Stimulated activated CD4-positive, alpha-beta T cell treated with anti-CD3 and anti-CD28 coated beads, Interleukin-12 subunit alpha, Interleukin-12 subunit beta, amount 100 ng/mL, for 48 hours (primary cell): Measurements from ENCODE around the gene PKD2L2.
"Not testable (repeated sequence)": the region's sequence is repeated elsewhere in the genome, so short reads cannot be mapped to it uniquely, and the experiment has no call there.

Experiments used
- DNase-seq, 3 donors: peaks; one replicate each; pipeline ENCODE4 v3.0.0-alpha.2; 2020; ENCODE audit warnings: low read depth in 2 of 3, low spot score in 1 of 3

PKD2L2 gene

DNA sequence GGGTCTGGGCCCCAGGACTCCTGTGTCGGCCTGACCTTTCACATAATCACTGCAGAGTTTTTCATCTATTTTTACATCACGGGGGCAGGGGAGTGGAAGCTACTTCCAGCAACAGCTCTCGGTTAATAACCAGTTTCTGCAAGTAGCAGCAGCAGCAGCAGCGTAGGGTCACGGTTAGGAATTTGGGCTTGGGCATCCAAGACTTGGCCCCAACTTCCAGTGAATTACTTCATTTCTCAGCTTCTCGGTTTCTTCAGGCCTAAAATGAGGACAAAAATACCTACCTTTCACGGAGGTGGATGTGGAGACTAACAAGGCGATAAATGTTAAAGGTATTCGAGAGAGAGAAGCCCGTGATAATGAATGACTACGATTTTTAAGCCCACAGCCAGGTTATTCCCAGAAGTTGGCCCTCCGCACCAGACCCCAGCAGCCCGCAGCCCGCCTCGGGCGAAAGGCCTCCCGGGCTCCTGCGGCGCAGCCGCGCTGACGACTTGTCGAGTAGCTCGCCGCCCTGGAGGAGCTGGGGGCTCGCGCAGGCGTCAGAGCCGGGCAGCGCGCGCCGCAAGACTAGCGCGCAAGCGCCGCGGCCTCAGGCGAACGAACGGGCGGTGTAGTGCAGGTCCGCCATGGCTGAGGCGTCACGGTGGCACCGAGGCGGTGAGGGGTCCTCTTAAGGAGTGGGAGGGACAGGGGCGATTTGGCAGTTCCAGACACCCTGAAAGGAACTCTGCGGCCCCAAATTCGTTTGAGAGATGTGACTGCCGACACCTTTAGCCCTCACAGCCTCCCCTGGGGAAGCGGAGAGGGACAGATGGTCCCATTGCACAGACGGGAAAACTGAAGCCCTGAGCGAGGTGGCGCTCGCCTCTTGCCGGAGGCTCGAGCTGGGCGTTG lies at the start of gene PKD2L2:
TSS of gene PKD2L2 (plus strand) at position 595 of the 897 bp plus-strand sequence. CDS start at position 630, 35 bp downstream.
- DNase-seq: peak; percentile 59 to 78 (median 77)

DNA sequence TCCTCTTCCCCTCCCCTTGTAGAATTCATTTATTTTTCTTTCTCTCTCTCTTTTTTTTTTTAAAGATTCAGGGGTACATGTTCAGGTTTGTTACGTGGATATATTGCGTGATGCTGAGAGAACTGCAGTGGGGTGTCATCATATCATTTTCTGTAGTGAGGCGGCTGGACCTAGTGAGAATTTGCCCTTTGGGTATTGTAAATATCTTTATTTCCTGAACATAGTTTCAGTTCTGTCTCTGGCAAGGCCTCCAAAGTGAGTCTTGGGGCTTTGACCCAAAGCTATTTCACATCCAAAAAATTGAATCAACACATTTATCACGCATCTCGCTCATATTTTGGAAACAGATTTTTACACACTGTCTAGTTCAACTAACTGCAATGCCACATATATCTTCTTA lies 47.0 kb upstream of the PKD2L2 start:
- no peak for DNase-seq

DNA sequence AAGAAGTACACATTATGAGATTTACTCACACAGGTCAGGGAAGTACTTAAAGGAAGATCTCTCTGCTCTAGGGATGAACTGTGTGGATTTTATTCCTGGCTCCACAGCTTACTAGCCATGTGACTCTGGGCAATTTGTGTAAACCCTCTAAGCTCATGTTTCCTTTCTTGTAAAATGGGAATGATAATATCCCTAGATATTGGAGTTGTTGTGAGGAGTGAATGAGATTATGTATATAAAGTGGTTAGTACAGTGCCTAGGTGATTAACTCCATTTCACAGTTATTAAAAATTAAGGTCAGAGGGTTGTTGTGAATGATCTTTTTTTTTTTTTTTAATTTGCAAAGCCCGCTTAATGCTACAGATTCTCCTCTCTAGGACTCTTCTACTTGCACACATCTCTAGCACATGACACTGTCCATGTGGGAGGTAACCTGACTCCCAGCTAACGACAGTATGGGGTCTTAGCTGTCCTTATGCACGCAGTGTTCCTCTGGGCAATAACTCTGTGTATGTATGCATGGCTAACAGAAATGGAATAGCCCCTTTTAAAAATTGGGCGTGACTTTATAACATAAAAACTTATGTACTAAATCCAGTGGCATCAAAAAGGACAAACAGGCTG lies 45.5 kb upstream of the PKD2L2 start:
- DNase-seq: no peak

DNA sequence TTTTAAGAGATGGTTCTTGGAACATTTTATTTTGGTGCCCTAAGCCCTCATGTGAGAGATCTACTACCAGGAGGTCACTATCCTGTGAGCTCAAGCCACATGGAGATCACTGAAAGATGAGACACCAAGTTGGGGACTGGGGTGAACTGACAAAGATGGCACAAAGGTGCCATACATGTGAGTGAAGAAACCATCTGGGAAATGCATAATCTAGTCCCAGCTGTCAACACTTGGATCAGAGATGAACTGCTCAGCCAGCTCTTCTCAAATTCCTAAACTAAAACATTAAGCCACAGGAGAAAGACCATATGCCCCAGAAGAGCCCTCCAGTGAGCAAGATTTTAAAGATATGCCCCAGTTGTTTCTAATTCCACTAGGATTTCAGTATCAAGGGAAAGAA lies 43.8 kb upstream of the PKD2L2 start:
- no peak for DNase-seq

DNA sequence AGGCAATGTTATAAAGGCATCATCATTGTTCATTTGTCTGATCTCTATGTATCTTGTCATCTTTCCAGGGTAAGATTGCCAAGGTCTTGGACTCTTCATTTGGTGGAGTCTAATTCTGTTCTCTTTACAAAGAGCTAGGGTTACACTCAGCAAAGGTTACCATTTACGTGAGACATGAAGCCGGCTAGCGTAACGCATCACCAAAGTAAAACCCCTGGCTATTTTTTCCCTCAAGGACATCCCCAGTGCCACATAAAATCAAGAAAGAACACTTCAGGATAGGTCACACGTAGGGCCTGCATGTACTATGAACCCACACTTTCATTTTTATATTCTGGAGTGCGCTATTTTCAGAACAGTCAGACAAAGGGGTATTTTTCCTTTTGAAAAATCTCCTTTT lies 41.6 kb upstream of the PKD2L2 start:
- DNase-seq: no peak

DNA sequence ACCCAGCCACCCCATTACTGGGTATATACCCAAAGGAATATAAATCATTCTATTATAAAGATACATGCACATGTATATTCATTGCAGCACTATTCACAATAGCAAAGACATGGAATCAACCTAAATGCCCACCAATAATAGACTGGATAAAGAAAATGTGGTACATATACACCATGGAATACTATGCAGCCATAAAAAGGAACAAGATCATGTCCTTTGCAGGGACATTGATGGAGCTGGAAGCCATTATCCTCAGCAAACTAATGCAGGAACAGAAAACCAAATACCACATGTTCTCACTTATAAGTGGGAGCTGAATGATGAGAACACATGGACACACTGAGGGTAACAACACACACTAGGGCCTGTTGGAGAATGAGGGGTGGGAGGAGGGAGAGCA lies 36.1 kb upstream of the PKD2L2 start:
- not testable (repeated sequence) for DNase-seq

DNA sequence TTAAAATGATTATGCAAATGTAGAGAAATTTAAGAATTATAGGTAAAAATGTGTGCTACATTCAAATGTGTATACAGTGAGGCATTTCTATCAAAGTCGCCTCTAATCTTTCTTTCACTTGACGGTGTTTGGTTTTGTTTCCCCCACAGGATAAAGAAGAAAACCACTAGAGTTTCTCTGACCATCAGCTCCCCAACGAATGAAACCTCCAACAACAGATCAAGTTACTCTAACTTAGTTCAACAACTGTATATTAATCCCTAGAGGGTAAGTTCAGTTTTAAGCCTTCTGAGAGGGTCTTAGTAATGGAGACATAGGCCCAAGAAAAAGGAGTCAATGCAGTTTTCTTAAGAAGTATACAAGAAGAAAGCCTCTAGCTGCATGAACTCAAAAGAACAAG lies 33.1 kb upstream of the PKD2L2 start:
- DNase-seq: no peak

DNA sequence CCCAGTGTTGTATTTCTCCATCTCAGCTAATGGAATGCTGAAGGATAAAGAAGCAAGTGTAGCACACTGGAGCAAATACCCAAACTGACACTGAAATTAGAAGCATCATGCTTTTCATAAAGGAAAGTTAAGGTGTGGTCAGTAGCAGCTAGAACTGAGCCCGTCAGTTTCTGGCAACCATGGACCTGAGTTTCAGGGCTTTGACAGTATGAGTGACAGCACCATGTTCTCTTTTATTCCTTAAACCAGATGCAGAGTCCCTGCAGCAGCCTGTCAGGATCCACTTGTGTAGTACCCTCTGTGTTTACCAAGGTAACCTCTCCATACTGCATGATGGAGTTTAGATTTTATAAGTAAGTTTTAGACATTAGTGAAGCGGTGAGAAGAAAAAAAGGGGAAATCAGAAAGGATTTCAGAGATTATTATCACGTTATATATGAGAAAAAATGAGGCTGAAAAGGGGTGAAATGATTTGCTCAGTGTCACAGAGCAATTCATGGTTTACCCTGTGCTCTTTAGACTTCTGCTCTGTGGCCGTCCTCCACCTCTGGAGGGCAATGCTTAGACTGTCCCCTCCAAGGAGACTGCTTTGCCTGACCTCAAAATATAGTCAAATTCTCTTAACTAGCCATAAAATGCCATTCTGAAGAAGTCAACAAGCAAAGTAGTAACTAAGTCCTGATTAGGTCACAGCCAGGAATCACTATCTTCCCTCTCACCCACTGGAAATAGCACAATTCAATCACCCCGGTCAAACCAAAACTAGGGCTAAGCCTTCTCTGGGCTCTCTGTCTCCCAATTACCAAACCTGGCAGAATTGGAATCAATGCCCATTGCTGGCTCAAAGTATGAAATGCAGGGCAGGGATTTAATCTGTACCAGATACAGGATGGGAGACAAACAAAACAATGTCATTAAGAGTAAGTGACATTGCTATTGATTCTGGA lies 32.1 kb upstream of the PKD2L2 start:
- no peak for DNase-seq

DNA sequence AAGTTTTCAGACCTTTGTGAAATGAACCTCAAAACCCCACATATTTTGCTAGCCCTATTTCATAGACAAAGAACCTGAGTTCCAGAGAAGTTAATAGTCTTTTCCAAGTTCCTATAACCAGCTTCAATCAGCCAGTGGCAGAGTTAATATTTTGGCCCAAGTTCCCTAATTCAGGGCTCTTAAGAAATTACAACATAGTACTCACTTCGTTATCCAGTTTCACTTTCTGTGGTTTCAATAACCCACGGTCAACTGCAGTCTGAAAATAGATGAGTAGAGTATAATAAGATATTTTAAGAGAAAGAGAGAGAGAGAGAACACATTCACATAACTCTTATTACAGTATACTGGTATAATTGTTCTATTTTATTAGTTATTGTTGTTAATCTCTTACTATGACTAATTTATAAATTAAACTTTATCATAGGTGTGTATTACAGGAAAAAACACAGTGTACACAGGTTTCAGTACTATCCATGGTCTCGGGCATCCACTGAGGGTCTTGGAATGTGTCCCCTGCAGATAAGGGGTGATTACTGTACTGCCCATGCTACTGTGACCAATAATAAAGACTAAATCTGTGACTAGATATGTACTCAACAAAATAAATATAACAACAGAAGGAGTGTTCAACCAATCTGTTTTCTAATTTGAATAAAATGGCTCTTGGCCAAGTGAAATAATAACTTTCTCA lies 30.9 kb upstream of the PKD2L2 start:
- no peak for DNase-seq

DNA sequence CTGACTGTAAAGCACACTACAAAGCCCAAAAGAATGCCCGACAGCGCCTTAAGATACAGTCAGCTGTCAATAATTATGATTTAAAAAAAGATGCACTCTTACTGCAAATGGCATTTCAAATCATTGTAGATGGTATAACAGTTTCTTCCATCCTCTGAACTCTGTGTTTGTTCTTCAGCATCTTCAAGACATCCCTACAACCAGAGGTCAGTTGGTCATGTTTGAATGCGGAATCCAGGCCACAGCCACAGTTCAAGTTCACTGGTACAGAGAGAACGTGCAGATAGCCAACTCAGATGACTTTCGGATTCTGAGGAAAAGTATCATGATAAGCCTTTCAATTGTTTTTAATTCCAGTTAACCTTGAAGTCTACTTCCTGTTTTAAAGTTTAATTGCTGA lies 30.3 kb upstream of the PKD2L2 start:
- DNase-seq: no peak

DNA sequence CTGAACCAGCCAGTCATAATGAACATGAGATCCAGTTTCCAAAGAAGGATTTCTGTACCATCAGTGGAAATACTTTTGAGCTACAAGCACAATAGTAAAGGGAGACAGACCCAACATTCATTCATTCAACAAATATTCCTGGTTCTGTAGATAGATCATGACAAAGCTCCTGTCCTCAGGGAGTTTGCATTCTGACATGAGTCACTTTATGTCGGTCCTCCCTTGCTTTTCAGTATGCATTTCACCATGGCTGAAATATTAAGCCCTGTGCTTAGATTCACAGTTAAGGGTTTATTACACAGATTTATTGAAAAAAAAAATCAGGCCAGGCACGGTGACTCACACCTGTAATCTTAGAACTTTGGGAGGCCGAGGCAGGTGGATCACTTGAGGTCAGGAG lies 27.0 kb upstream of the PKD2L2 start:
- no peak for DNase-seq

DNA sequence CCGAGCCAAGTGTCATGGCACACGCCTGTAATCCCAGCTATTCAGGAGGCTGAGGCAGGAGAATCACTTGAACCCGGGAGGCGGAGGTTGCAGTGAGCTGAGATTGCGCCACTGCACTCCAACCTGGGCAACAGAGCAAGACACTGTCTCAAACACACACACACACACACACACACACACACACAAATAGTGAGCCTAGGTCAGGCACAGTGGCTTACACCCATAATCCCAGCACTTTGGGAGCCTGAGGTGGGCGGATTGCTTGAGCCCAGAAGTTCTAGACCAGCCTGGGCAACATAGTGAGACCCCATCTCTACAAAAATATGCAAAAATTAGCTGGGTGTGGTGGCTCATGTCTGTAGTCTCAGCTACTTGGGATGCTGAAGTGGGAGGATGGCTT lies 25.6 kb upstream of the PKD2L2 start:
- DNase-seq: not testable (repeated sequence)

DNA sequence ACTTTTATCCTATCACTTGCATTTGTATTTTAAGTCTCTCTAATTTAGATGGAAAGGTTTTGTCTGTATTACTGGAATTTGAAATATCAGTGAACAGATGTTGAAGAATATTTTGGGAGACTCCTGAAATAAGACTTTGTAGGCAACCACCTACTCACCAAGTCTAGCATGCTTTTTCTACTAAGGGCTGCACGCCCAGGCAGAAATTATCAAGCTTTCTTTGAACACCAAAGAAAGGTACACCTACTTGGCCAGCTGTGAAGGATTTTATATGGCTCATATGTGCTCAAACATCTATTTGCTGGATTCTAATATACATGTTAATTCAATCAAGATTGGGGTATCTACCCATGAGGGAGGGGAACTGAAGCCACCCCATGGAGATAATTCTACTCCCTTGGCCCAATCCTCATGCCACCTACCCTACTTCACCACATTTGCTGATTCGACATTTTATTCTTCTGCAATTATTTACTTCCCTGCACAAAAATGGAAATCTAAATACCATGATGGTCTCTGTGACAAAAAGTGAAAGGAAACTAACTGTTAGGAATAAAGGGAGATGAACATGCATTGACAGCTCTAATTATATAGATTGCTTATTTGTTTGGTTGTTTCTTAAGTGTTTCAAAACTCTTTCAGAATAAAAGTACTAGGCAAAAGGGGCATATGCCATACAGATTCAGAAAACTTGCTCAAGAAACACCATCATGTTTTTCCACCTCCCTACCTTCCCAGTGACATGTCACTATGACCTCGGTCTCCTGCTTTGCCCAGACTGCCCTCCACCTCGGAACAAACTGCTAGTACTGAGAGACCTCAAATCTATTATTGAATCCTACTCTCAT lies 22.5 kb upstream of the PKD2L2 start:
- DNase-seq: no peak

DNA sequence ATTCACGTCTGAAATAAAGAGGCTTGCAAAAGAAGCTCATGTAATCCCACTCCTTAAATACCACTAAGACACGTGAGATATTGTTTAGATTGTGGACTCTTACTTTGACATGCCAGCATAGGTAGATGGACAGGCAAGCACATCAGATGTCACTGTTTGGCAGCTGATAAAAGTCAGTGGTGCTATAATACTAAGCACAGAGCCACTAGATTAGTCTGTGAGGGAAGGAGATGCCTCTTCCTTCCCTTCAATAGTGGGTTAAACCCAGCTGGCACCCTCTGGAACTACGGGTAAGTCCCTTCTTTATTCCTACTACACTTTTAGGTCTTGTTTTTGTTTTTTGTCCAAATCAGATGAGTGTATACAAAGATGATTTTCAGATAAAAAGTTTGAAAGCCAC lies 21.6 kb upstream of the PKD2L2 start, which contains the start of gene MYOT:
TSS of gene MYOT (plus strand) at position 197 of the 400 bp plus-strand sequence. CDS start 2,792 bp downstream, outside the sequence.
- no peak for DNase-seq

DNA sequence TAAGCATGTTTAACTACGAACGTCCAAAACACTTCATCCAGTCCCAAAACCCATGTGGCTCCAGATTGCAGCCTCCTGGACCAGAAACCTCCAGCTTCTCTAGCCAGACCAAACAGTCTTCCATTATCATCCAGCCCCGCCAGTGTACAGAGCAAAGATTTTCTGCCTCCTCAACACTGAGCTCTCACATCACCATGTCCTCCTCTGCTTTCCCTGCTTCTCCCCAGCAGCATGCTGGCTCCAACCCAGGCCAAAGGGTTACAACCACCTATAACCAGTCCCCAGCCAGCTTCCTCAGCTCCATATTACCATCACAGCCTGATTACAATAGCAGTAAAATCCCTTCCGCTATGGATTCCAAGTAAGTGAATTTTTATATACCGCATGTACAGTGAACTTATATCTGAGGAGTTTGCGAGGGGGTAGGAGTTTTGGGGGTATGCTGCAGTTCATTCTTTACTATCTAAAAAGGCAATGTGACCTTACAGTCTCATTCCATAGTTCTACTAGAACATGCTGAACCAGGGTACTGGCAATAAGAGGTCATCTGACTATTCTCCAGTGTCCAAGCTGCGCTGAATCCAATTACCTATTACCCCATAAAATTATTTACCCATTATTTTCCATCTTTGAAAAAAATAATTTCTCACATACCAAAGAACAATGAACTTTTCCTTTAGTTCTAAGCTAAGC lies 18.5 kb upstream of the PKD2L2 start:
- DNase-seq: no peak

DNA sequence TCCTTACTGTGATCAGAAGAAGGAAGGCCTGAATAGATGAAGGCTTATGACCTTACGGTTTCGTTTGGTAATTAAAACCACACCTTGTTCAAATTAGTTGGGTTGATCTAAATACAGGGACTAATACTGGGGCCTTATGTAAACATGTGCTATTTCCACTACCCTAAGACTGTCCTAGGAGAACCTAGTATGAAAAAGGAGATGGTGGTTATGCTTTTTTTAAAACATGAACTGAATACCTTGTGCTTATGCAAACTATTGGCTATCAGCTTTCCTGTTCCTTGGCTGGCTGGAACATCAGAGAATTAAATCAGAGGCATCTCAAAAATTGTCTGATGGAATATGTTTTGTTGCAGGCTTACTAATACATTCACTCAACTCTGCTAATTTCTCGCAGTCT lies 17.7 kb upstream of the PKD2L2 start:
- no peak for DNase-seq

DNA sequence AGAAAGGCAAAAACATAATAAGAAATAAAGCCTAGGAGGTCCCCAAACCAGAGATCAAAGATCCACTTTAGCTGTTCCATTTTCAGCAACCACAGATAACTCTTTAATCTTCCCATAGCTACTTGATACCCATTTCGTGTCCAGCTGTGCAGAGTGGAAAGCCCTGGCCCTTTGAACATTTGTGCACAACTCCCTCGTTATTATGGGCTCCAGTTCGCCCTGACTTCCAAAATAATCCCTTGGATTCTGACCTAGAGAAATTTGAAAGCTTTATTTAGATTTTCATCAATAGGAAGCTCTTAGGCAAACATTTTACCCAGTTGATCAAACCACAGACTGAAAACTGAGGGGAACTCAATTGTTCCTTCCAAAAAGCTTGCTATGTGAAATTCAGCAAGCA lies 16.8 kb upstream of the PKD2L2 start:
- no peak for DNase-seq

DNA sequence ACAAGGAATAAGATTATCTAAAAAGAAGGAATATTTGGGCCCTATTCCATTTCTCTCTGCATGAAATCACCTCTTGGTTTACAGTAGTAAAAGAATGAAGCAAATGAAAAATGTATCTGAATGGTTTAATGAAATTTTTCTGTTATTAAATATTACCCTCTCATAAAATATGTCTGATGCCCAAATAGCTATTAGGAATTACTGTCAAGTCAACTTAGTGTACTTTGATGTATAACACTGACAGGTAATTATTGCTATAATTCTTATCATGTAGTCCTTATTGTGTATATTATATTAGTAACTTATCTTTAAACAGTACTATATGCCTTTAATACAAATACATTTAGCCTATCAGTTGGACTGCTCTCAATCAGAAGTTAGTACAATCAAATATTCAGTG lies 13.2 kb upstream of the PKD2L2 start:
- DNase-seq: no peak

DNA sequence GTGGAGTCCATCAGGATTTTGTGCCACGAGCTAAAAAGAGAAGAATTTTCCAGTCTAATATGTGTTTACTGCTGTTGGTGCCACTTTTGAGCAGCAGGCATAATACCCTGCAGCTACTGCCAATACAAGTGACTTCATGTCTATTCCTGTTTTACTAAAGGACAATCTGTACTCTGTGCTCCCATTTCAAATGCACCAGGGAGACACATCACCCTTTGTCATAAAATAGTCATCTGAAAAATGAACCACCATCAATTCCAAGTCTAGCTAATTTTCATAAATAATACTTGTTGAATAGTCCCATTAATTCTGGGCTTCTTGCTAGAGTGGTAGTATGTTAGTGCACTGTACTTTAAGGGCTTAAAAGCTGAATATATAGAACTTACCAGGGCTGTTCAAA lies 8.9 kb upstream of the PKD2L2 start:
- no peak for DNase-seq
